GM21367 (cell line): Measurements from ENCODE around the gene SLC38A3.
"Not testable (repeated sequence)": the region's sequence is repeated elsewhere in the genome, so short reads cannot be mapped to it uniquely, and the experiment has no call there.

ENCODE experiments used
- ATAC-seq: cut with Tn5 transposase; IDR thresholded peaks from one replicate; pipeline ENCODE4 v1.9.1; 2021; ENCODE audit not compliant: unreplicated experiment

SLC38A3 gene

GRCh38 chr3:50246517-50246954 is 41.5 kb downstream of the SLC38A3 start:
- ATAC-seq: peak; percentile 31

DNA sequence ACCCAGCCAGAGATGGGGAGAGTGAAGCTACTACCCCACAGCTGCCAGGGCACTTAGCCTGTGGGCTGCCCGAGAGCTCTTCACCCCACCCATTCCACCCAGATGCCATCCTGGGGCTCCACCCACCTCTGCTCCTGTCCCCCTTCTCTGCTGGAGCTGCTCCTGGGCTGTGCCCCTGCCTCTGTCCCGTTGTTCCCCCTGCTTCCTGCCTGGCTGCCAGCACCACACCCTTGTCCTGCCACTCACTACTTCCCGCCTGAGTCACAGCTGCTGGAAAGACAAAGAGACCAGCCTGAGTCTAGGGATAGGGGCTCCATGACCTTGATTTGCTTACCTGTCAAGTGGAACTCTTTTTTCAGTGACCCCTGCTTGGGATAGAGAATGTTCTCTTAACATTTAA is 43.3 kb downstream of the SLC38A3 start:
- ATAC-seq: no peak

- ATAC-seq: no peak
Observed at GRCh38 chr3:50249457-50249856, 44.4 kb downstream of the SLC38A3 start.

- no peak for ATAC-seq
Observed at GRCh38 chr3:50250514-50250913, 45.4 kb downstream of the SLC38A3 start.

DNA sequence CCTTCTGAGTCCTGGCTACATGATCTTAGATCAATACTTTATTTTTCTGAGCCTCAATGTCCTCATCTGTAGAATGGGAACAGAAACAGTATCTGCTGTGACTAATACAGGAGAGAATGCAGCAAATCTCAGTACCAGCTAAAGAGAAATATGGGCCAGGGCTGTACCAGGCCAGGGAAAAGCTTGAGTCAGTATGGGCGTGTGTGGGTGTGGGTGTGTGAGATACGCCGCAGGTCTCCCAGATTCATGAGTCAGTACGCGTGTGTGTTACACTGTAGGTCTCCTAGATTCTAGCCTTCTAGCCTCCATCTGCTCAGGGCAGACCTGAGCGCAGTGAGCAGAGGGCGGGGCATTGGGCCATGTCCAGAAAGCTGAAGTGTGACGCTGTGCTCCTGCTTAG is 46.1 kb downstream of the SLC38A3 start:
- no peak for ATAC-seq

GRCh38 chr3:50254577-50255250 is 49.6 kb downstream of the SLC38A3 start:
- no peak for ATAC-seq

- no peak for ATAC-seq
Observed at GRCh38 chr3:50255251-50255615, 50.2 kb downstream of the SLC38A3 start.

DNA sequence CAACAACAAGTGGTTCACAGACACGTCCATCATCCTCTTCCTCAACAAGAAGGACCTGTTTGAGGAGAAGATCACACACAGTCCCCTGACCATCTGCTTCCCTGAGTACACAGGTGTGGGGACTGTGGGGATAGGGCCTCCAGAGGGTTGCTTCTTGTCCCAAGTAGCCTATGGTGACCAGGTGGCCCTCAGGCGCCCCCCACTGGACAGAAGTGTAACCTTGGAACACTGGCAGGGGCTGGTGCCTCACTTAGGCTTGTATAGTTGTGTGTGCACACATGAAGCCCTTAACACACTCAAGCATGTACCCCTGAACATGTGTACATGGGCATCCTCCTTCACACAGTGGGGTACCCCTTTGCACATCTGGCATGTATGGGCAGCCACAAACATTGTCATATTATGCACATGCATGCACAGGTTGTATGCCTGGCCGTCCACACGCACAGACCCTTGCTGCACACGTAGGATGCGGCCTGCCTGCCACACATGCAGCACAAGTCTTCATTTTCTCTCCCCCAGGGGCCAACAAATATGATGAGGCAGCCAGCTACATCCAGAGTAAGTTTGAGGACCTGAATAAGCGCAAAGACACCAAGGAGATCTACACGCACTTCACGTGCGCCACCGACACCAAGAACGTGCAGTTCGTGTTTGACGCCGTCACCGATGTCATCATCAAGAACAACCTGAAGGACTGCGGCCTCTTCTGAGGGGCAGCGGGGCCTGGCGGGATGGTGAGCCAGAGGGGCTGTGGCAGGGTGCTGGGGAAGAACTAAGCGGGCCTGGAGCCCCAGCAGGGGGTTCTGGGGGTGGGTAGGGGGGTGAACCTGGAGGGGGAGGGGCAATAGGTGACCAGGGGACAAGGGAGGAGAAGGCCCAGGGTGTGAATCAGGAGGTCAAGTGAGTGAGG is 52.2 kb downstream of the SLC38A3 start:
- no peak for ATAC-seq

GRCh38 chr3:50258029-50258680 is 53.1 kb downstream of the SLC38A3 start:
- no peak for ATAC-seq

DNA sequence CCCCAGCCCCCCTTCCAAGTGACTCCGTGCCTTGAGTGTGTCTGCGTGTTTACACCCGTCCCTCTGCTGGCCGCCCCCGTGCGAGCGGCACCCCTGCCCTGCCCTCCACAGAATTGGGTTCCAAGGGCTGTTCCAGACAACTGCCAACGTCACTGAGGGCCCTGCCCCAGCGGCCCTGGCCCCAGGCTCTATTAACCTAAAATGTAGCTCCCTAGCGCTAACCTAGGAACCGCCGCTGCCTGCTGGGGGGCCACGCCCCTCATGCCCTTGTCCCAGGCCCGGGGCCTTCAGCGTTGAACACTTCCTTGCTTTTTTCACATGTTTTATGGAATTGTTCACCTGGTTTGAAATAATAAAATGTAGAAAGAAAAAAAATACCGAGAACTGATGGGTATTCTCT is 53.9 kb downstream of the SLC38A3 start:
- no peak for ATAC-seq

DNA sequence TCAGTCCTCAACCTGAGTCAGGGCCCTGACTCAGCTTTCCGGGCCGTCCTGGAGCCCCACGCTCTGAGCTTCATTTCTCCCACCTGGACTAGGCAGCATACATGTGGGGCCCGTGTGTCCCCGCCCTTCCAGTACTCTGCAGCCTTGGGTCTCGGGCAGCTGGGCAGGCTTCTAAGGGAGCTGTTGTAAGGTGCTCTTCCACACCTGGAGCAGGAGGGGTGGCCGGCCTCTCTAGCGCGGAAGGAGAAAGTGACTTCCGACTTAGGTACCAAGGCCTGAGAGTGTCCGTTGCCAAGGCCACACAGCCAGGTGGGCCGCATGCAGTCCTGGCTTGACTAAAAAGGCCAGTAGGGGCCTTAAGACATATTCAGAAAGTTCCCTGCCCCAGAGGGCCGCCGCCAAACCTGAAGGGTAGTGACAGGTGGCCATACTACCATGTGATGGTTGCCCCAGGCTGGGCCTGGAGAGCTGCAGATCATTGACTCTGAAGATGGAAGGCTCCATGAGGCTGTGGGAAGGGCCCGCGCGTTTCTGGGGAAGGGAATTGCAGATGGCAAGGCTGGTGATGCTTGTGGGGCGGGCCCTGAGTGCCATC is 54.5 kb downstream of the SLC38A3 start:
- ATAC-seq: peak; percentile 11

DNA sequence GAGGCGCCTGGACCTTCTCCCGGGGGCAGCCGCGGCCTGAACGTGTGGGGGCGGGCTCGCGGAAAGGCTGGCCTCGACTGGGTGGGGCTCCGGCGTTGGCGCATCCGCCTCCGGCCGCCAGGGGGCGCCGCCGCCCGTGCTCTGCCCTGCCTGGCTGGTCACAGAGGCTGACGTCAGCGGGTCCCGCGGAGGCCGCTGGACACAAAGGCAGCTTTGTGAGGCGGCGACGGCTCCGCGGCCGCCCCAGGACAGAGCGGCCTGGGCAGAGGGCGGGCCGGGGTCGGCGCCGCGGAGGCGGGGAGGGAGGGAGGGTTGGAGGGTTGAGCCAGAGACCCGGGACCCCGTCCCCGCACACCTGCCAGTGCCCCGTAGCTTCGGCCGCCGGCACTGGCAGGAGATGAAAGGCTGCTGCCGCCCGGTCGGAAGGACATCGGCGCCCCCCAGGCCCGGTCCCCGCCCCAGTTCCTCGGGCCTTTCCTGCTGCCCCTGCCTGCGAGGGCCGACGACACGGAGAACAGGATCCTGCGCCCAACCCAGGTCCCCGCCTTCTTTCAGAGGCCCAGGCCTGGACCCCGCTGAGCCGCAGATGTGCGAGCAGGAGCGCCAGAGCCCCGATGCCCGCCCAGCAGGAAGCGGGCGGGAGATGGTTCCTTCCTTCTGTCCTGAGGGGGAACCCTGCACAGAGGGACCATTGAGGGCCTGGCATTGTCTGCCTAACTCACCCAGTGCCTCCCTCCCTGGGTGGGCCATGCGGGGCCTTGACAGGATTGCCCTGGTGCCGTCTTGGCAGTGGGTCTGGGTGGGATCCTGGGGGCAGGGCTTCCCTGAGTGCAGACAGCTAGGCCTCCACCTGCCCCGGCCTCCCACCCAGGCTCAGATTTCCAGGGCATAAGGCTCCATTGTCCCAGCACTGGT is 55.2 kb downstream of the SLC38A3 start:
- ATAC-seq: peak; percentile 81

GRCh38 chr3:50260942-50261441 is 55.9 kb downstream of the SLC38A3 start:
- ATAC-seq: no peak

DNA sequence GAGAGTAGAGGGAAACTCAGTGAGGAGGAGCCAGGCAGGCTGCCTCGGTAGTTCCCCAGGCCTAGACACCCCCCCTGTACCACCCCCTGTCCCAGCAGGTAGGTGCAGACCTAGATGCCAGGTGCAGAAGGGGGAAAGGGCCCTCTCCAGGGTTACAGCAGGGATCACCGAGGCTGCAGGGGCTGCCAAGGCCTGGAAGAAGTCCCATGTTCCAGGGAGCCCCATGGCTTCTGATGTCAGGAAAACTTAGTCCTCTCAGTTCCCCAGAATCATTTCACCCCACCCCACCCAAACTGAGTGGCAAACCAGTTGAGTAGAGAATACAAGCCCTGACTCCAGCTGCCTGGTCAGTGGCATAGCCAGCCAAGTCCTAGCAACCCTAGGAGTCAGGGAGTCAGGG is 56.4 kb downstream of the SLC38A3 start:
- no peak for ATAC-seq

DNA sequence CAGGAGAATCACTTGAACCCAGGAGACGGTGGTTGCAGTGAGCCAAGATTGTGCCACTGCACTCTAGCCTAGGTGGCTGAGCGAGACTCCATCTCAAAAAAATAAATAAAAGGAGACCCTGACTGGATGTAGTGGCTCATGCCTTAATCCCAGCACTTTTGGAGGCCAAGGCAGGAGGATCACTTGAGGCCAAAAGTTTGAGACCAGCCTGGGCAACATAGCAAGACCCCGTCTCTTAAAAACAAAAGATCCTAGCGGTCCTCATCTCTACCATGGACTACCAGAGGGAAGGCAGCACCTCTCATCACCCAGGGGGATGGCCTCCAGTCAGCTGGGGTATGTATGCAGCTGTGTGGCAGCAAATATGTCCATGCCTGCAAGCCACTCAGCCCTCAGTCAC is 57.1 kb downstream of the SLC38A3 start:
- not testable (repeated sequence) for ATAC-seq

DNA sequence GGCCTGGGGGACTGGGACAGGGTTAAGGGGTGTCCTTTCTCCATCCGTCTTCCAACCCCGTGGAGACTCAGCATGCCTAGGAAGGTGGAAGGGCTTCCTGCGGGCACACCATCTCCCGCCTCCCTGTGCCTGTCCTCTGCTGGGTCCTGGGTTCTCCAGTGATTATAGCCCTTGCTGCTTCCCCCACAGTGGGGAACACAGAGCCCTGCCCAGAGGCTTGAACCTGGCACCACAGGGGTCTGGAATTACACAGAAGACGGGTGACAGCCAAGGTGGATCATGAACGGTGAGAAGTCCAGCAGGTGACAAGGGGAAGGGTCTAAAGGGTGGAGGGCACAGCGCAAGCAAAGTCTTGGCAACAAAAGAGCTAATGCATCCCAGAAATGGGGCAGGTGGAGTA is 57.7 kb downstream of the SLC38A3 start:
- ATAC-seq: no peak

DNA sequence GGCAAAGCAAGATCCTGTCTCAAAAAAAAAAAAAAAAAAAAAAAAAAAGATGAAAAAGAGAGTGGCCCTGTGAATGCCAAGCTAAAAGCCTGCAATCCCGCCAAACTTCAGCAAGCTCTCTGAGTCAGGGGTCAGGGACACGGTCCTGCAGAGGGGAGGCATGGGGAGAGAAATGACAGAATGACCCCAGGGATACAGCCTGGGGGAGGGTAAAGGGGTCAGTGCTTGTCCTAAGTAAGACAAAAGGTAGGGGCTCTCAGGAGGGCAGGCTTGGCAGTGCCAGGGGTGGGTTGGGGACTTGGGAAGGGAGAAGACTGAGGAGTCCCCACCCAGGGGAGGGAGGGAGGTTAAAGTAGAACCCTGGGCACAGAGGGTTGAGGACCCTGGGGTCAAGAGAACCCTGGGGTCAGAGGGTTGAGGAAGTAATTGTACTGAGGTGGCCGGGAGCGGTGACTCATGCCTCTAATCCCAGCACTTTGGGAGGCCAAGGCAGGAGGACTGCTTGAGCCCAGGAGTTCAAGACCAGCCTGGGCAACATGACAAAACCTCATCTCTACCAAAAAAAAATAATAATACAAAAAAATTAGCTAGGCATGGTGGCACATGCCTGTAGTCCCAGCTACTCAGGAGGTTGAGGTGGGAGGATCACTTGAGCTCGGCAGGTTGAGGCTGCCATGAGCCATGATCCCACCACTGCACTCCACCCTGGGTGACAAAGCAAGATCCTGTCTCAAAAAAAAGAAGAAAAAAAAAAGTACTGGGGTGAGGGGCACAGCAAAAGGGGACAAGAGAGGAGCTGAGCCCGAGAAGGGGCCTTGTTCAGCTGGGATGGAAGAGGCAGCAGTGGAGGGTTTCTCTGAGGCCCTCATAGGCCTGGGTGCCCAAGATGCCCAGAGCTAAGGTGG is 58.7 kb downstream of the SLC38A3 start:
- ATAC-seq: no peak

- no peak for ATAC-seq
Observed at GRCh38 chr3:50264383-50264963, 59.4 kb downstream of the SLC38A3 start.

- no peak for ATAC-seq
Observed at GRCh38 chr3:50264964-50265485, 60.0 kb downstream of the SLC38A3 start.
